H1 (cell line): ENCODE data around the gene NPTXR. TPM values are rescaled to one million over a fixed set of nuclear protein-coding genes. Genes with fewer than 3 reads are reported as not detected.

Experiments used
- BRCA1 ChIP-seq: IDR thresholded peaks from 2 replicates; pipeline ENCODE4 v1.6.1; 2012; ENCODE audit warnings: low read depth, low read length, improper control_type of control experiment
- CHD1 ChIP-seq: IDR thresholded peaks from 2 replicates; pipeline ENCODE4 v1.6.1; 2012; ENCODE audit warnings: low read depth, low read length, improper control_type of control experiment
- CHD2 ChIP-seq: IDR thresholded peaks from 2 replicates; pipeline ENCODE4 v1.6.1; 2012; ENCODE audit warnings: low read length, improper control_type of control experiment
- EGR1 ChIP-seq: IDR thresholded peaks from 2 replicates; pipeline ENCODE4 v1.6.1; 2011; ENCODE audit warnings: low read depth, low read length, borderline replicate concordance
- FOSL1 ChIP-seq: IDR thresholded peaks from 2 replicates; pipeline ENCODE4 v1.6.1; 2011; ENCODE audit warnings: mild to moderate bottlenecking, low read depth, low read length, moderate library complexity; ENCODE audit not compliant: insufficient read depth
- GTF2F1 ChIP-seq: IDR thresholded peaks from 2 replicates; pipeline ENCODE4 v1.6.1; 2012; ENCODE audit warnings: low read depth, low read length, improper control_type of control experiment, borderline replicate concordance
- HDAC2 ChIP-seq, 2 experiments: fragments of 300-600 bp in 1 of 2; sonication (generic) in 1 of 2; IDR thresholded peaks; 2 replicates each; pipeline ENCODE4 v1.6.1; 2011 to 2012; ENCODE audit warnings: low read depth in 2 of 2, low read length in 2 of 2, mild to moderate bottlenecking in 2 of 2, moderate library complexity in 2 of 2, borderline replicate concordance in 1 of 2, inconsistent platforms in 1 of 2
- JUN ChIP-seq: IDR thresholded peaks from 2 replicates; pipeline ENCODE4 v1.6.1; 2011; ENCODE audit warnings: low read depth, mild to moderate bottlenecking, improper control_type of control experiment, low read length
- KDM1A ChIP-seq: fragments of 200-600, 300-600 bp; sonication (generic); IDR thresholded peaks from 2 replicates; pipeline ENCODE4 v1.7.1; 2016; ENCODE audit warnings: mild to moderate bottlenecking, low read length, borderline replicate concordance
- KDM4A ChIP-seq: IDR thresholded peaks from one replicate; pipeline ENCODE4 v1.7.1; 2012; ENCODE audit warnings: low read depth, mild to moderate bottlenecking, moderate library complexity, low read length, inconsistent platforms; ENCODE audit not compliant: severe bottlenecking
- MAFK ChIP-seq: IDR thresholded peaks from 2 replicates; pipeline ENCODE4 v1.6.1; 2012; ENCODE audit warnings: low read depth, mild to moderate bottlenecking, improper control_type of control experiment, low read length
- PHF8 ChIP-seq: fragments of 200-600 bp; sonication (generic); conservative IDR thresholded peaks from 2 replicates; pipeline ENCODE4 v1.7.1; 2012; ENCODE audit warnings: low read depth, mild to moderate bottlenecking, inconsistent platforms, low read length, moderate library complexity
- POLR2A ChIP-seq, 2 experiments: IDR thresholded peaks; 1 replicate in 1 of 2; 2 replicates in 1 of 2; pipeline ENCODE4 v1.6.1; 2011; ENCODE audit warnings: low read depth in 2 of 2, low read length in 2 of 2, mild to moderate bottlenecking in 2 of 2; ENCODE audit errors: control extremely low read depth in 1 of 2
- POLR2AphosphoS5 ChIP-seq: IDR thresholded peaks from 2 replicates; pipeline ENCODE4 v1.6.1; 2011; ENCODE audit warnings: low read depth, low read length
- POU5F1 ChIP-seq: IDR thresholded peaks from 2 replicates; pipeline ENCODE4 v1.6.1; 2011; ENCODE audit warnings: low read depth, mild to moderate bottlenecking, low read length, moderate library complexity
- RBBP5 ChIP-seq: IDR thresholded peaks from 2 replicates; pipeline ENCODE4 v1.7.1; 2012; ENCODE audit warnings: low read depth, mild to moderate bottlenecking, inconsistent platforms, low read length, moderate library complexity, borderline replicate concordance
- RXRA ChIP-seq: IDR thresholded peaks from 2 replicates; pipeline ENCODE4 v1.6.1; 2011; ENCODE audit warnings: low read depth, mild to moderate bottlenecking, low read length, moderate library complexity; ENCODE audit not compliant: insufficient read depth
- SIN3A ChIP-seq, 2 experiments: IDR thresholded peaks in 1 of 2; conservative IDR thresholded peaks in 1 of 2; 2 replicates each; pipeline ENCODE4 v1.6.1; 2011 to 2012; ENCODE audit warnings: low read length in 2 of 2, improper control_type of control experiment in 1 of 2, low read depth in 1 of 2, mild to moderate bottlenecking in 1 of 2
- SP2 ChIP-seq: IDR thresholded peaks from 2 replicates; pipeline ENCODE4 v1.6.1; 2012; ENCODE audit warnings: mild to moderate bottlenecking, low read length, inconsistent platforms
- SRF ChIP-seq: IDR thresholded peaks from 2 replicates; pipeline ENCODE4 v1.6.1; 2011; ENCODE audit warnings: mild to moderate bottlenecking, low read depth, low read length, moderate library complexity
- SUZ12 ChIP-seq: fragments of 200-600 bp; sonication (generic); IDR thresholded peaks from 2 replicates; pipeline ENCODE4 v1.6.1; 2012; ENCODE audit warnings: mild to moderate bottlenecking, inconsistent platforms, low read length, moderate library complexity, mixed read lengths
- TAF1 ChIP-seq: IDR thresholded peaks from 2 replicates; pipeline ENCODE4 v1.6.1; 2011; ENCODE audit warnings: mild to moderate bottlenecking, low read depth, low read length
- TEAD4 ChIP-seq: IDR thresholded peaks from 2 replicates; pipeline ENCODE4 v1.6.1; 2012; ENCODE audit warnings: low read depth, low read length, inconsistent platforms, mixed read lengths
- YY1 ChIP-seq: IDR thresholded peaks from 2 replicates; pipeline ENCODE4 v1.6.1; 2011; ENCODE audit warnings: low read depth, mild to moderate bottlenecking, low read length
- polyA plus RNA-seq, 7 experiments: library from polyadenylated mRNA; depleted of rRNA in 3 of 7; stranded (reverse) in 5 of 7; unstranded in 2 of 7; fragments of >200 nt in 5 of 7; fragments of 200-250 nt in 2 of 7; gene quantifications; 1 replicate in 5 of 7; 2 replicates in 1 of 7; 4 replicates in 1 of 7; pipeline versions ENCODE4 v1.2.1 to v1.2.3, GENCODE V29; 2011 to 2013; ENCODE audit warnings: missing spikeins in 2 of 7, mixed read lengths in 2 of 7
- total RNA-seq: library from RNA; stranded (reverse); fragmentation: NEBNext Ultra II Directional; extraction: Animal tissue kit (Norgen Biotek cat#: 25700); gene quantifications from 2 replicates; pipeline ENCODE4 v1.2.1, GENCODE V29; 2021
- TF ChIP-seq, protein P1 (sequence below): IDR thresholded peaks from 2 replicates; pipeline ENCODE4 v1.6.1; 2011; ENCODE audit warnings: low read depth, mild to moderate bottlenecking, low read length; ENCODE audit not compliant: insufficient read depth

The NPTXR gene
- total and polyA plus RNA-seq, 2 of the 8 experiments (the other 6 are each of a cell fraction or from before 2014, with no cell fraction given) = 3.7 to 6.4 TPM

DNA sequence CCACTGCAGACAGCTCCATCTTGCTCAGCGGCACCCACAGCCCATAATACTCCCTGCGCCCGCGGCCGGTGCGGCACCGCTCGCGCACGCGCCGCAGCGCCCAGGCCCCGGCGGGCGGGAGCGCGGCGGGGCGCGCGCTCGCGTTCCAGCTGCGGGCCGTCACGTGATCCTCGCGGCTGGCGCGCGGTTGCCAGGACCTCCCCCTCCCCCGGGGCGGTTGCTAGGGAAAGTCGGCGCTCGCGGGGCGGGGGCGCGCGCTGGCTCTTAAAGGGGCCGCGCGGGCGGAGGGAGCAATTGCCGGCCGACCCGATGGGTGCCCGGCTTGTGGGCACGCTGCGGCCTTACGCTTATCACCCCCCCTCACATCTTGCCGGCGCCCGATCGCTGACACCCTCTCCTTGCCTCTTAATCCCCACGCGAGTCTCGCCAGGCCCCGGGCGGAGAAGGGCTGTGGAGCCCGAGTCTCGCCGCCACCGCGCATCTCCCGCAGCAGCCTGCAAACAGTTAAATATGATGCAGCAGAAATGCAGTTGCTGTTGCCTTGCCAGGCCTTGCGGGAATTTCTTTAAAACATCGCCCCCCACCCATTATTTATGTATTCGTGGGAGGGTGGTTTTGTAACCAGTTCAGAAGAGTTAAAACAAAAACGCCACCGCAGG lies 28.5 kb upstream of the NPTXR start, which contains the start of gene CBX6 (continued):
- no peak for TF ChIP-seq CHD2
- TF ChIP-seq CHD1 = no peak
- peak; percentile 31 to 45; a peak in 1 of 4 replicates for TF ChIP-seq SIN3A (conservative IDR thresholded peaks at IDR 0.05 in 1 of 2, IDR thresholded peaks at IDR 0.05 in 1 of 2; ENCODE audit: low read depth in 1 of 2, low read length in 2 of 2)
- TF ChIP-seq SUZ12 = no peak
- TF ChIP-seq PHF8 = no peak; the same call in 1 of the 2 replicates
- TF ChIP-seq BRCA1 = no peak
- TF ChIP-seq YY1 = no peak
- TF ChIP-seq POU5F1 = no peak
- 0 out of 2 replicates have a peak, but pooled peaks have one; percentile 28 for TF ChIP-seq FOSL1
- 0 out of 2 replicates have a peak, but pooled peaks have one; percentile 25 for TF ChIP-seq TEAD4
- TF ChIP-seq SRF = no peak
- TF ChIP-seq RBBP5 = no peak; the same call in 1 of the 2 replicates
- TF ChIP-seq KDM4A = peak; percentile 94
- TF ChIP-seq SP2 = no peak
- peak; percentile 59 for TF ChIP-seq TAF1
- peak; percentile 73 to 76; a peak in 2 of 4 replicates for TF ChIP-seq HDAC2 (IDR thresholded peaks at IDR 0.05; ENCODE audit: borderline replicate concordance in 1 of 2, low read depth in 2 of 2, low read length in 2 of 2)
- peak; percentile 46 to 54; a peak in 2 of 3 replicates for TF ChIP-seq POLR2A (IDR thresholded peaks at IDR 0.05; ENCODE audit: control extremely low read depth in 1 of 2, low read depth in 2 of 2, low read length in 2 of 2)
- TF ChIP-seq MAFK = peak; percentile 90
- TF ChIP-seq GTF2F1 = no peak
- TF ChIP-seq EGR1 = no peak; the same call in 1 of the 2 replicates
- no peak for TF ChIP-seq KDM1A
- TF ChIP-seq, protein P1, sequence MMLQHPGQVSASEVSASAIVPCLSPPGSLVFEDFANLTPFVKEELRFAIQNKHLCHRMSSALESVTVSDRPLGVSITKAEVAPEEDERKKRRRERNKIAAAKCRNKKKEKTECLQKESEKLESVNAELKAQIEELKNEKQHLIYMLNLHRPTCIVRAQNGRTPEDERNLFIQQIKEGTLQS = 0 out of 2 replicates have a peak, but pooled peaks have one; percentile 62
- TF ChIP-seq POLR2AphosphoS5 = peak; percentile 42
- TF ChIP-seq RXRA = no peak
- TF ChIP-seq JUN = no peak
